ENCODE measurements around the gene PTGFRN.
A peak's percentile ranks its signal among the peaks of the same experiment; 100 is the strongest.
"Not testable (repeated sequence)": the region's sequence is repeated elsewhere in the genome, so short reads cannot be mapped to it uniquely, and the experiment has no call there.

Gene PTGFRN

GRCh38 chr1:116972674-116973030, 62.9 kb downstream of the PTGFRN start:
- DNase-seq, result no peak

GRCh38 chr1:116980309-116980708, 70.6 kb downstream of the PTGFRN start:
- not testable (repeated sequence) for DNase-seq

GRCh38 chr1:116981521-116982037, 71.9 kb downstream of the PTGFRN start:
- no peak for DNase-seq

GRCh38 chr1:116982319-116983004, 72.7 kb downstream of the PTGFRN start:
- no peak for DNase-seq

- DNase-seq, result no peak
Observed at GRCh38 chr1:116983112-116983511, 73.4 kb downstream of the PTGFRN start.

- no peak for DNase-seq
Observed at GRCh38 chr1:116983678-116984077, 74.0 kb downstream of the PTGFRN start.

GRCh38 chr1:116984406-116985160, 74.9 kb downstream of the PTGFRN start:
- DNase-seq, result no peak

GRCh38 chr1:116986421-116987255, 76.9 kb downstream of the PTGFRN start:
- DNase-seq, result no peak

GRCh38 chr1:116987256-116987555, 77.5 kb downstream of the PTGFRN start:
- DNase-seq, result no peak

GRCh38 chr1:116988248-116988647, 78.5 kb downstream of the PTGFRN start:
- no peak for DNase-seq

GRCh38 chr1:116988908-116989307, 79.2 kb downstream of the PTGFRN start:
- DNase-seq, result no peak

GRCh38 chr1:116989835-116990234, 80.1 kb downstream of the PTGFRN start:
- DNase-seq, result no peak

GRCh38 chr1:116990612-116991151, 81.0 kb downstream of the PTGFRN start:
- DNase-seq, result peak; percentile 38

GRCh38 chr1:116991171-116991845, 81.6 kb downstream of the PTGFRN start:
- no peak for DNase-seq

- DNase-seq, result no peak
Observed at GRCh38 chr1:116991918-116992317, 82.2 kb downstream of the PTGFRN start.

- DNase-seq, result no peak
Observed at GRCh38 chr1:116993286-116993685, 83.6 kb downstream of the PTGFRN start.

GRCh38 chr1:116994411-116994810, 84.7 kb downstream of the PTGFRN start:
- no peak for DNase-seq

GRCh38 chr1:116997066-116997465, 87.3 kb downstream of the PTGFRN start:
- no peak for DNase-seq

GRCh38 chr1:116997636-116998035, 87.9 kb downstream of the PTGFRN start:
- DNase-seq, result no peak

- DNase-seq, result no peak
Observed at GRCh38 chr1:116999596-116999995, 89.9 kb downstream of the PTGFRN start.

GRCh38 chr1:117000142-117000541, 90.4 kb downstream of the PTGFRN start:
- no peak for DNase-seq

GRCh38 chr1:117001254-117001927, 91.7 kb downstream of the PTGFRN start, which contains the start of gene CD101:
Gene CD101, plus strand, starts transcription at chr1:117001760. Its CDS starts 58 bp downstream, at chr1:117001818.
- no peak for DNase-seq

All from midbrain (tissue), 1 donor.